ENCODE data around the gene ICE2. TPM values are rescaled to one million over a fixed set of nuclear protein-coding genes. Genes with fewer than 3 reads are reported as not detected.

Gene ICE2
- total and polyA plus RNA-seq, 2 of the 8 experiments (the other 6 are each of a cell fraction or from before 2014, with no cell fraction given): 40.0 to 87.3 TPM

- TF ChIP-seq, protein P1, sequence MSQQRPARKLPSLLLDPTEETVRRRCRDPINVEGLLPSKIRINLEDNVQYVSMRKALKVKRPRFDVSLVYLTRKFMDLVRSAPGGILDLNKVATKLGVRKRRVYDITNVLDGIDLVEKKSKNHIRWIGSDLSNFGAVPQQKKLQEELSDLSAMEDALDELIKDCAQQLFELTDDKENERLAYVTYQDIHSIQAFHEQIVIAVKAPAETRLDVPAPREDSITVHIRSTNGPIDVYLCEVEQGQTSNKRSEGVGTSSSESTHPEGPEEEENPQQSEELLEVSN (IDR thresholded peaks at IDR 0.05): no peak
- no peak for TF ChIP-seq CBX8 (IDR thresholded peaks at IDR 0.05; ENCODE audit: borderline replicate concordance, low read depth, low read length)
These were observed 46.5 kb upstream of the ICE2 start (continued) for GRCh38 chr15:60525341-60526039.

Measured in H1 (cell line).